ENCODE measurements around the gene ADGRA3.

- no peak for TF ChIP-seq CTCF (IDR thresholded peaks at IDR 0.05)
- TF ChIP-seq POLR2A (IDR thresholded peaks at IDR 0.05), result no peak
Observed at GRCh38 chr4:22363036-22363435, 152.8 kb downstream of the ADGRA3 start.

Data from heart left ventricle (tissue), 13 donors.